Upper lobe of right lung (tissue), 1 donor: Measurements from ENCODE around the gene IL32. TPM values are rescaled to one million over a fixed set of nuclear protein-coding genes. Genes with fewer than 3 reads are reported as not detected.
A peak's percentile ranks its signal among the peaks of the same experiment; 100 is the strongest.
"Not testable (repeated sequence)": the region's sequence is repeated elsewhere in the genome, so short reads cannot be mapped to it uniquely, and the experiment has no call there.

ENCODE experiments used
- ATAC-seq: fragments of 200-7000 bp; cut with Tn5 transposase; one replicate; pipeline ENCODE4 v1.9.1; 2020; ENCODE audit warnings: mild to moderate bottlenecking, moderate library complexity
- DNase-seq: peaks from one replicate; pipeline ENCODE4 v3.0.0-alpha.2; 2020
- H3K27ac ChIP-seq: fragments of 200-600 bp; one replicate; pipeline ENCODE4 v1.8.0; 2022
- H3K27me3 ChIP-seq: fragments of 200-600 bp; one replicate; pipeline ENCODE4 v1.8.0; 2022; ENCODE audit warnings: mild to moderate bottlenecking
- H3K36me3 ChIP-seq: fragments of 200-600 bp; one replicate; pipeline ENCODE4 v1.8.0; 2022
- H3K4me1 ChIP-seq: fragments of 200-600 bp; one replicate; pipeline ENCODE4 v1.8.0; 2022
- H3K4me3 ChIP-seq: fragments of 200-600 bp; one replicate; pipeline ENCODE4 v1.8.0; 2022; ENCODE audit warnings: mild to moderate bottlenecking
- H3K9me3 ChIP-seq: fragments of 200-600 bp; one replicate; pipeline ENCODE4 v1.8.0; 2022
- intact Hi-C: fragments of 100-400 bp; cut with DNase I; formaldehyde crosslinking; loops from one replicate; pipeline ENCODE4 v1.11.0; 2022
- total RNA-seq: library from RNA; stranded (reverse); fragmentation: NEBNext Ultra II Directional; extraction: Animal tissue kit (Norgen Biotek cat#: 25700); gene quantifications from one replicate; pipeline ENCODE4 v1.2.1, GENCODE V29; 2021
- TF ChIP-seq, protein P1 (sequence below): fragments of 200-600 bp; IDR thresholded peaks from one replicate; pipeline ENCODE4 v1.8.0; 2022; ENCODE audit warnings: antibody characterized with exemption
- donor health status: DM: no; HTN: yes; CAD: no; lungs with severe emphysema.

The IL32 gene
- total RNA-seq, 1 donor from 2014 or later = 91.5 TPM

DNA sequence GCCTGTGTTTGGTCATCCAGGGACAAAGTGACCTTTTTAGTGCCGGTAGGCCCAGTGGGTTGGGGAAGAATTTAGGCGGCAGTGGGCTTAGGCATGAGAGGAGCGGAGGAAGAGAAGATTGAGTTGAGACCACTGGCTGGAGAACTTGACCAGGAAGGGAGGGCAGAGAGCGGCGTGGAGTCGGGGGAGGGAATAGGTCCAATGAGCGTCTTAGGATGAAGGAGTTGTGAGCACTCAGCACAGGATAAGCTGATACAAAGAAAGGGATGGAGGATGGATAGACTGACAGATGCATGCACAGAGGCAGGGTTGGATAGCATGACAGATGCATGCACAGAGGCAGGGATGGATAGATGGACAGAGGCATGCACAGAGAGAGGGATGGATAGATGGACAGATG is 8.0 kb downstream of the IL32 start:
- no peaks in the 10 kb centered on the region for H3K27me3 ChIP-seq
- TF ChIP-seq, protein P1, sequence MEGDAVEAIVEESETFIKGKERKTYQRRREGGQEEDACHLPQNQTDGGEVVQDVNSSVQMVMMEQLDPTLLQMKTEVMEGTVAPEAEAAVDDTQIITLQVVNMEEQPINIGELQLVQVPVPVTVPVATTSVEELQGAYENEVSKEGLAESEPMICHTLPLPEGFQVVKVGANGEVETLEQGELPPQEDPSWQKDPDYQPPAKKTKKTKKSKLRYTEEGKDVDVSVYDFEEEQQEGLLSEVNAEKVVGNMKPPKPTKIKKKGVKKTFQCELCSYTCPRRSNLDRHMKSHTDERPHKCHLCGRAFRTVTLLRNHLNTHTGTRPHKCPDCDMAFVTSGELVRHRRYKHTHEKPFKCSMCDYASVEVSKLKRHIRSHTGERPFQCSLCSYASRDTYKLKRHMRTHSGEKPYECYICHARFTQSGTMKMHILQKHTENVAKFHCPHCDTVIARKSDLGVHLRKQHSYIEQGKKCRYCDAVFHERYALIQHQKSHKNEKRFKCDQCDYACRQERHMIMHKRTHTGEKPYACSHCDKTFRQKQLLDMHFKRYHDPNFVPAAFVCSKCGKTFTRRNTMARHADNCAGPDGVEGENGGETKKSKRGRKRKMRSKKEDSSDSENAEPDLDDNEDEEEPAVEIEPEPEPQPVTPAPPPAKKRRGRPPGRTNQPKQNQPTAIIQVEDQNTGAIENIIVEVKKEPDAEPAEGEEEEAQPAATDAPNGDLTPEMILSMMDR = no peak
- H3K27ac ChIP-seq = no peak overlapping the region
- H3K36me3 ChIP-seq = no peaks in the 10 kb centered on the region
- H3K4me1 ChIP-seq = no peaks in the 10 kb centered on the region
- intact Hi-C loops = no loop called here
- ATAC-seq = no peak
- H3K9me3 ChIP-seq = no peaks in the 10 kb centered on the region
- no peak for DNase-seq
- H3K4me3 ChIP-seq = no peak overlapping the region

DNA sequence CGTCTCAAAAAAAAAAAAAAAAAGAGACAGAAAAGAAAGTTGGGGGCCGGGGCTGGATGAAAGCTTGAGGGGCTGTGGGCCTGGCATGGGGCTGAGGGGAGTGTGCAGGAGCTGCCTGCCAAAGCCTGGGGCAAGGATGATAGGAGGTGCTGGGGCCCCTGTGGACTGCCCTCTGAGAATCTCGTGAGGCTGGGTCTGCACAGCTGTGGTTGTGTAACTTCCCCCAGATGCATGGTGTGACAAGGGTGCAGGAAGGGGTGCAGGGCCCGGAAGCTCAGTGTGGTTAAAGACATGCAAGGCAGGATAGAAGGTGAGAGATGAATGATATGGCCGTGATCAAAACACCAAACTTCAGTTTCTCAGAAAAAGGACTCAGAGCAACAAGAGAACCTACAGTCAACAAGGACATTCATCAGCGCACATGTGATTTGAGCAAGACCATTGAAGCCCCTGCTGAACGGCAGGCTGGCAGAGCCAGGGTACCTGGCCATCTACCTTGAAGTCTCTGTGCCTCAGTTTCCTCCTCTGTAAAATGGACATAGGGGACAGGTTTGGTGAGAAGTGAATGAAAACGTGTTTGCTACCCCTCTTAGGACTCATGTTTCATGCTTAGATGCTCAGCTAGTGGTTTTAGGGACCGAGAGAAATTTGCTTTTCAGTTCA is 9.6 kb downstream of the IL32 start:
- TF ChIP-seq, protein P1 = no peak
- H3K4me1 ChIP-seq = no peaks in the 10 kb centered on the region
- ATAC-seq = peak; percentile 76
- DNase-seq = no peak
- intact Hi-C loops = no loop called here
- no peaks in the 10 kb centered on the region for H3K9me3 ChIP-seq
- H3K4me3 ChIP-seq = no peak overlapping the region
- no peaks in the 10 kb centered on the region for H3K36me3 ChIP-seq
- peak overlapping the region; percentile 51 for H3K27ac ChIP-seq
- no peaks in the 10 kb centered on the region for H3K27me3 ChIP-seq

DNA sequence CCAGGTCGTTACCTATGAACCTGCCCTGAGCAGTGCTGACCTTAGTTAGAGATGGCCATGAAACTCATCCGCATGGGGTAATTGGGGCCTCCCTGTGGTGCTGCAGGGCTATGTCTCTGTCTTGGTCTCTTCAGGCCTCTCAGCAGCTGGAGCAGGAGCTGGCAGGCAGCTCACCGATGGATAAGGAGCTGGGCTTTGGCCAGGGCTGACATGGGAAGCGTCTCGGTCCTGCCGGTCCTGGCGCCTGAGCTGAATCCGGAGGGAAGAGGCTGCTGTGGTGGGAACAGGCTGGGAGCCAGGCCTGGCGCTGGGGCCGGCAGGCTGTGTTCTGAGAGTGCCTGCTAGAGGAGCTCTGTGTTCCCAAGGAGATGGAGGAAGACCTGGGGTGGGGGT is 10.1 kb downstream of the IL32 start:
- intact Hi-C loops = no loop called here
- ATAC-seq = no peak
- Histone ChIP-seq H3K27ac (peak overlapping the region; percentile 51), H3K4me1 (no peaks in the 10 kb centered on the region), H3K4me3 (no peak overlapping the region), H3K9me3 (no peaks in the 10 kb centered on the region), H3K27me3 (no peaks in the 10 kb centered on the region), H3K36me3 (no peaks in the 10 kb centered on the region)
- DNase-seq = no peak
- TF ChIP-seq, protein P1 = no peak

DNA sequence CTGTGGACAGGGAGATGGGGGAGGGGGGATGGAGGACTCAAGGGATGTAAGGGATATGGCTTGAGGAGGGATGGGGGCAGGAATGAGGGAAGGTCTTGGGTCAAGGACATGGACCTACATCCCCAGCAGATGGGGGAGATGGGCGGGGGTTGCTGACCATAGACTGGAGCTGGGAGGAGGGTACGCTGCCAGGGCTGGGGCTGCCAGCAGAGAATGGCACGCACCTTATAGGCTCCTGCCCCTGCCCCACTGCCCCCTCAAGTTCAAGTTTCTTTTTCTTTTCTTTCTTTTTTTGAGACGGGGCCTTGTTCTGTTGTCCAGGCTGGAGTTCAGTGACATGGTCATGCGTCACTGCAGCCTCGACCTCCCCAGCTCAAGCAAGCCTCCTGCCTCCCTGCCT is 10.5 kb downstream of the IL32 start:
- H3K27me3 ChIP-seq, H3K4me3 ChIP-seq, DNase-seq, ATAC-seq, H3K36me3 ChIP-seq, intact Hi-C loops, H3K9me3 ChIP-seq, H3K4me1 ChIP-seq: not testable (repeated sequence)
- H3K27ac ChIP-seq = peak overlapping the region; percentile 51

DNA sequence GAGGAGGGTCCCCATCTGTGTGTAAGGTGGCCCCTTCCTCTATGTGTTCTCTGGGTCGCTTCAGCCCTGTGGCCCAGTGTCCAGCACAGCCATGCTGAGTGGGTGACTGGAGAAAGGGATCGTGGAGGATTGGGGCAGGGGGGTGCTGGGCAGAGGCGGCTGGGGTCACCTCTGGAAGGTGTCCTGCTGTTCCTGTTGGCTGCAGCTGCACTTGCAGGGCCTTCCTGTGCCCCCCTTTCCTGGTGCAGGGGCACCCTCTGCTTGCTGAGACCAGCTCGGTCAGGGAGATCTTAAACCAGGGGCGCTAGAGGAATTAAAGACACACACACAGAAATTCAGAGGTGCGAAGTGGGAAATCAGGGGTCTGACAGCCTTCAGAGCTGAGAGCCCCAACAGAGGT is 11.1 kb downstream of the IL32 start:
- H3K4me3 ChIP-seq = no peak overlapping the region
- TF ChIP-seq, protein P1 = no peak
- ATAC-seq (no peak), DNase-seq (no peak)
- no peaks in the 10 kb centered on the region for H3K4me1 ChIP-seq
- H3K27ac ChIP-seq = peak overlapping the region; percentile 51
- H3K27me3 ChIP-seq = no peaks in the 10 kb centered on the region
- intact Hi-C loops = no loop called here
- no peaks in the 10 kb centered on the region for H3K36me3 ChIP-seq
- no peaks in the 10 kb centered on the region for H3K9me3 ChIP-seq

DNA sequence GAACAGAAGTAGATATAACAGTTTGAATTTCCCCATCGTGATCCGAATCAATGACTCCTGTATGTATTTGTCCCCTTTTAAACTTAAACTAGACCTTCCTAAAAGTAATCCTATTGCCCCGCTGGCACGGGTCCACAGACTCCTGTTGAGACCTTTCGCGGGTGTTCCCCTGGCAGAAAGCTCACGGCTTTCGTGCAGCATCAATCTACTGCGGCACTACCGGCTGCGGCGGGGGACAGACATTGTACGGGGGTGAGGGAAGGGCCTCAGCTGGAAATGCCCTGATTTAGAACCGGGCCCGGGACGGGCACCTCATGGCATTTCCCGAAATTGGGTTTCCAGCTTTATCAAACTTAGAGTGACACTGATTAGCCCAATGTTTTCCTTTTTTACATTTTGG is 14.6 kb downstream of the IL32 start:
- Histone ChIP-seq H3K9me3 (no peaks in the 10 kb centered on the region), H3K4me1 (no peaks in the 10 kb centered on the region), H3K36me3 (no peaks in the 10 kb centered on the region), H3K4me3 (no peak overlapping the region), H3K27ac (no peak overlapping the region), H3K27me3 (no peaks in the 10 kb centered on the region)
- TF ChIP-seq, protein P1 = no peak
- no peak for DNase-seq
- ATAC-seq = no peak
- intact Hi-C loops = no loop called here

DNA sequence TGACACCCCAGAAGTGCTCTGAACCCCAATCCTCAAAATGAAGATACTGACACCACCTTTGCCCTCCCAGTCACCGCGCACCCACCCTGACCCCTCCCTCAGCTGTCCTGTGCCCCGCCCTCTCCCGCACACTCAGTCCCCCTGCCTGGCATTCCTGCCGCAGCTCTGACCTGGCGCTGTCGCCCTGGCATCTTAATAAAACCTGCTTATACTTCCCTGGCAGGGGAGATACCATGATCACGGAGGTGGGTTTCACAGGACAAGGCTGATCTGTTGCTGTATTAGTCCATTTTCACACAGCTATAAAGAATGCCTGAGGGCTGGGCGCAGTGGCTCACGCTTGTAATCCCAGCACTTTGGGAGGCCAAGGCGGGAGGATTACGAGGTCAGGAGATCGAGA is 16.5 kb downstream of the IL32 start:
- ATAC-seq, DNase-seq, H3K27ac ChIP-seq, H3K4me1 ChIP-seq, H3K27me3 ChIP-seq, H3K9me3 ChIP-seq, intact Hi-C loops, H3K36me3 ChIP-seq, H3K4me3 ChIP-seq: not testable (repeated sequence)

DNA sequence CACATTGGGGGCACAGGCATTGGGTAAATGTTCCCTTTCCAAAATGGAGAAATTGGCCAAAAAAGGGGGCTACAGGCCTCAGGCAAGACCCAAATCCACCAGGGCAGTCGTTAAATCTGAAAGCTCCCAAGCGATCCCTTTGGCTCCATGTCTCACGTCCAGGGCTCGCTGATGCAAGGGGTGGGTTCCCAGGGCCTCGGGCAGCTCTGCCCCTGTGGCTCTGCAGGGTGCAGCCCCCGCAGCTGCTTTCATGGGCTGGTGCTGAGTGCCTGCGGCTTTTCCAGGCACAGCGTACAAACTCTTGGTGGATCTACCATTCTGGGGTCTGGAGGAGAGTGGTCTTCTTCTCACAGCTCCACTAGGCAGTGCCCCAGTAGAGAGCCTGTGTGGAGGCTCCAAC is 18.0 kb downstream of the IL32 start:
- DNase-seq, H3K27ac ChIP-seq, H3K27me3 ChIP-seq, ATAC-seq, H3K4me3 ChIP-seq, intact Hi-C loops, H3K9me3 ChIP-seq, H3K36me3 ChIP-seq: not testable (repeated sequence)
- peaks cover 18% of the 10 kb centered on the region for H3K4me1 ChIP-seq
